VCaP (cell line): ENCODE results near the gene RBMS1.
"Not testable (repeated sequence)": the region's sequence is repeated elsewhere in the genome, so short reads cannot be mapped to it uniquely, and the experiment has no call there.

Experiments used
- H3K27ac ChIP-seq: fragments of 450-650 bp; 2 replicates; pipeline ENCODE4 v1.5.1; 2017
- CTCF ChIP-seq: fragments of 450-650 bp; conservative IDR thresholded peaks from 2 replicates; pipeline ENCODE4 v1.5.1; 2017; ENCODE audit warnings: mild to moderate bottlenecking, moderate library complexity

Gene RBMS1

GRCh38 chr2:160459538-160460332 lies 33.9 kb downstream of the RBMS1 start:
- no peak for TF ChIP-seq CTCF
- no peak overlapping the region for H3K27ac ChIP-seq

DNA sequence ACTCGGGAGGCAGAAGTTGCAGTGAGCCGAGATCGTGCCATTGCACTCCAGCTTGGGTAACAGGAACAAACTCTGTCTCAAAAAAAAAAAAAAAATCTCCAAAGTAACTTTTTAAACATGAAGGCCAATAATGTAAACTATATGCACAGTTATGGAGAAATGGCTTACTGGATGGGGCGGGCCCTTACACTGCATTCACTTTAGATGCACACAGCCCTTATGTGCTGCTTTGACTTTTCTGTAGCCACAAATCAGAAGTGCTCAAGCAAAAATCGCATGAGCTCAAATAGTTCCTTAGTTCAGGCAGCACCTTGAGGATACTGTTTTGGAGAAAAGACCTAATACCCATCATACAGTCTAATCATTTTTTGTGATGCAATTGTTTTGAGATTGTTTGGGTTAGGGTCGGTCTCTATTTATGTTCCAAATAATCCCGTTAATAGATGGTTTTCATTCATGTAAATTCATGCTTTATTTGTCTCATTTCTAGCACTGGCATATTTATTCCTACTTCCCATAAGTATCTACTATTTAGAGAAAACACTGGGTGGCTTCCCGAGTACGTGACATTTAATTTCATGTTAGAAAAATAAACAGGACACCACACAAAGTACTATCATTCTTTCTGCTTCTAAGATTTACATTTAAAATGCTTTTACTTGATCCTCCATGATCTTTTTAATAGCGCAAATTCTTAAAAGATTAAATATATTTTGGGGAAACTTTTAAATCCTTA lies 34.7 kb downstream of the RBMS1 start:
- no peak for TF ChIP-seq CTCF
- no peak overlapping the region for H3K27ac ChIP-seq

DNA sequence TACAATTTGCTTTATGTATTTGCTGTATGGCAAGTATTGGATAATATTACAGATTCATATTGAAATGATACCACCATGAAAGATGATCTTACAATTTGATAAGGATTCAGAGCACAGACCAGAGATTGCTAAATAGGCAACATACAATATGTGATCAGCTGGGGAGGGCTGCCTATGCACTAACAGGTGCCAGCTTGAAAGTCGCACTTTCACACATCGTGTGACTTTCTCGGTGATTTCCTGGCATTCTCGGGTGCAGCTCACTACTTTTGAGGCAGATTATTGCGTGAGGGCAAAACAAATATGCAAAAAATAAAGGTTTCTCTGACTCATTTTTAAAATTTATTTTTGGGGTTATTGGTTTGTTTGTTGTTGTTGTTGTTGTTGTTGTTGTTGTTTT lies 36.0 kb downstream of the RBMS1 start:
- H3K27ac ChIP-seq, result no peak overlapping the region
- no peak for TF ChIP-seq CTCF

DNA sequence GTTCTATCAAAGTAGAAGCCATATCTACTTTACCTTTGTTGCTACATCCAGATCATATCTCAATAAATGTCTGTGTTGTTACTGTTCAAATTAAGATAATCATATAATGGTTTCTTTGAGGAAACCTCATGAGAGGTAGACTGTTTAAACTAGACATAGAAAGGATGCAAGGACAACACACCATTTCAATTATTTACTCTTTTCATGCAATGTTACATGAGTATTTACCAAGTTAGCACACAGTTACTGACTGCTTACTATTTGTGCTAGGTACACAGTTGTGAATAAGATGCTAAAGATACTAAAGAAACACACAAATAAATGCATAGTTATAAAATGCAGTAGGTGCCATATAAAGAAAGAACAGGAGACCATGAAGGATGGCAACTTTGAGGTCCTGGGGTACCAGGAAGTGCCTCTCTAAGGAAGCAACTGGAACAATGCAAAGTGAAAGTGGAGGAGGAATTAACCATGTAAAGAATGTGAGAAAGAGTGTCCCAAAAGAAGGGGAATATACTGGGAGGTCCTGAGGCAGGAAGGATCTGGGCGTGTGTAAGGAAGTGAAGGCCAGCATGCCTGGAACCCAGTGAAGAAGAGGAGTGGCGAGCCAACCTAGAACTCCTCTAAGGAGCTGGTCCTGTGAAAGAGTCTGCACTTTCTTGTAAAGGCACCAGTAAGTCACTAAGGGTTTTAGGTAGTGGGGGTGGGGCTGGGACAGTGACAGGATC lies 39.4 kb downstream of the RBMS1 start:
- no peak for TF ChIP-seq CTCF
- H3K27ac ChIP-seq, result peak overlapping the region; percentile 20; the same call in 1 of the 2 replicates

DNA sequence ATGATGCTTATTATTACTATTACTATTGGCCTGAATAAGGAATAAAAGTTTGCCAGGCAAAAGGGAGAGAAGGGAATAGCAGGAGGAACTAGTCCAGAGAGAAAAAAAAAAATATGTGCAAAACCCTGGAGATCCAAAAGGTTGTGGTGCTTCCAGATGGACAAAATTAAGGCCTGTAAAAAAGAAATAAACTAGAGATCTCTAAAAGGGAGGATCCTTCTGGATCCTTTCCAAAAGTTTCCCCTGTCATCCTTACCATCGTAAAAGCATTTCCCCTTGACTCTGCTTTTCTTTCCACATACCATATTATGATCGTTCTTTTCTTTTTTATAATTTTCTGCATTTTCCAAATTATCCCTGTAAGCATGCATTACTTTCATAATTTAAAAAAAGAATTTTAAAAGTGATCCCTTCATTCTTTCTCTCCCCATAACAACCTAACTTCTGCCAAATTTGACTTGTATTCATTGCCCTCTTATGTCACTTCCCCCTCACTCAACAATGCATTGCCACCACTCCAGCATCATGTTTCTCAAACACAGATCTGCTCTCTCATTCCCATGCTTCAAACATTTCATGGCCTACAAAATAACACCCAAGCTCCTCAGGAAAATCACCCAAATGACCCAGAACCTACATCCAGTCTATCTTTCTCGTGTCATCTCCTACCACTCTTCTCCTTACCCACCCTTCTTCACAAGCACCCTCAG lies 40.3 kb downstream of the RBMS1 start:
- TF ChIP-seq CTCF, result no peak

GRCh38 chr2:160450486-160450885 lies 43.1 kb downstream of the RBMS1 start:
- H3K27ac ChIP-seq, result no peak overlapping the region

More for the DNA sequence above, 40.3 kb downstream of the RBMS1 start:
- no peak overlapping the region; the same call in 1 of the 2 replicates for H3K27ac ChIP-seq

DNA sequence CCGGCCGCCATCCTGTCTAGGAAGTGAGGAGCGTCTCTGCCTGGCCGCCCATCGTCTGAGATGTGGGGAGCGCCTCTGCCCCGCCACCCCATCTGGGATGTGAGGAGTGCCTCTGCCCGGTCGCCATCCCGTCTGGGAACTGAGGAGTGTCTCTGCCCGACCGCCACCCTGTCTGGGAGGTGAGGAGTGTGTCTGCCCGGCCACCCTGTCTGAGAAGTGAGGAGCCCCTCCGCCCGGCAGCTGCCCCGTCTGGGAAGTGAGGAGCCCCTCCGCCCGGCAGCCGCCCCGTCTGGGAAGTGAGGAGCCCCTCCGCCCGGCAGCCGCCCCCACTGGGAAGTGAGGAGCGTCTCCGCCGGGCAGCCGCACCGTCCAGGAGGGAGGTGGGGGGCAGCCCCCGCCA lies 44.8 kb downstream of the RBMS1 start:
- H3K27ac ChIP-seq, result not testable (repeated sequence)

More at GRCh38 chr2:160450486-160450885, 43.1 kb downstream of the RBMS1 start:
- TF ChIP-seq CTCF, result no peak
